Right kidney (tissue), 1 donor: ENCODE data around the gene MMP1.
"Not testable (repeated sequence)": the region's sequence is repeated elsewhere in the genome, so short reads cannot be mapped to it uniquely, and the experiment has no call there.

Experiments used
- DNase-seq: peaks from one replicate; pipeline ENCODE4 v3.0.0-alpha.2; 2016

The MMP1 gene

GRCh38 chr11:102760344-102761035, 37.5 kb downstream of the MMP1 start:
- no peak for DNase-seq

GRCh38 chr11:102757823-102758549, 40.0 kb downstream of the MMP1 start:
- DNase-seq: no peak

GRCh38 chr11:102753267-102753666, 44.7 kb downstream of the MMP1 start:
- DNase-seq: no peak

- DNase-seq: no peak
These were observed 46.3 kb downstream of the MMP1 start for GRCh38 chr11:102751673-102752072.

GRCh38 chr11:102749101-102749722, 48.7 kb downstream of the MMP1 start:
- DNase-seq: no peak

- DNase-seq: not testable (repeated sequence)
These were observed 51.0 kb downstream of the MMP1 start for GRCh38 chr11:102746746-102747578.
